Thoracic aorta (tissue), 2 donors: ENCODE data around the gene SLC25A52. TPM values are rescaled to one million over a fixed set of nuclear protein-coding genes. Genes with fewer than 3 reads are reported as not detected.
"Not testable (repeated sequence)": the region's sequence is repeated elsewhere in the genome, so short reads cannot be mapped to it uniquely, and the experiment has no call there.

Source experiments
- ATAC-seq: fragments of 150-250 bp; one replicate; pipeline ENCODE4 v1.8.0; 2017; ENCODE audit warnings: low read depth; ENCODE audit not compliant: insufficient number of reproducible peaks, low FRiP score
- DNase-seq: peaks from one replicate; pipeline ENCODE4 v3.0.0-alpha.2; 2020; ENCODE audit warnings: low spot score
- H3K27ac ChIP-seq, 2 donors: fragments of 200-600 bp; sonication (generic); 1 replicate in 1 of 2; 2 replicates in 1 of 2; pipeline ENCODE4 v1.5.1; 2016; ENCODE audit warnings: mild to moderate bottlenecking in 2 of 2, moderate library complexity in 2 of 2
- H3K27me3 ChIP-seq: fragments of 200-600 bp; sonication (generic); replicated peaks from 2 replicates; pipeline ENCODE4 v1.6.0; 2016; ENCODE audit warnings: mild to moderate bottlenecking; ENCODE audit not compliant: insufficient read depth
- H3K36me3 ChIP-seq: fragments of 200-600 bp; sonication (generic); one replicate; pipeline ENCODE4 v1.5.1; 2016
- H3K4me1 ChIP-seq, 2 donors: fragments of 200-600 bp; sonication (generic); 1 replicate in 1 of 2; 2 replicates in 1 of 2; pipeline versions ENCODE4 v1.5.1 to v1.6.0; 2016; ENCODE audit warnings: low read depth in 2 of 2, mild to moderate bottlenecking in 1 of 2; ENCODE audit not compliant: control insufficient read depth in 1 of 2
- H3K4me3 ChIP-seq: fragments of 200-600 bp; sonication (generic); 2 replicates; pipeline ENCODE4 v1.5.1; 2016; ENCODE audit warnings: mild to moderate bottlenecking
- H3K9me3 ChIP-seq: fragments of 200-600 bp; sonication (generic); 2 replicates; pipeline ENCODE4 v1.5.1; 2016
- CTCF ChIP-seq: fragments of 200-600 bp; sonication (generic); IDR thresholded peaks from one replicate; pipeline ENCODE4 v1.5.1; 2019; ENCODE audit warnings: antibody characterized with exemption
- total RNA-seq, 2 donors: library from RNA; depleted of rRNA; stranded (reverse); fragments of >200 nt; gene quantifications; one replicate each; pipeline versions ENCODE4 v1.1.0 to v1.2.3, GENCODE V29; 2016

Gene SLC25A52
- not detected for total RNA-seq

DNA sequence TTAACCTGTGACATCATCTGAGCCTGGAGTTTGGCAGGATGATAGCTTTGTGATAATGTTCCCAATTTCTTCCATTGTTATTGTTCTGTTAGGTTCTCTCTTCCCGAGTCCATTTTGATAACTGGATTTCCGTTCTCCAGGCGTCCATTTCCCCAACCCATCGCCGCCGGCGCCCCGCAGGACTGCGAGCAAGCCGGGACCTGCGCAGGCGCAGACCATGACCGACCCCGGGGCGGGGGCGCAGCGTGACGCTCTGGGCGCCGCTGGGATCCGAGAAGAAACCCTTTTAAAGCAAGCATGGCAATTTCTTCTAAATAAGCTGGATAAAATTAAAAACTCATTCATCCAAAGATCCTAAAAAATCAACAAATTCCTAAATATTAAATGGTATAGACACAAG, at the start of gene SLC25A52:
Gene SLC25A52 (minus strand): TSS at position 186 of the 400 bp plus-strand sequence. CDS start 219 bp downstream, outside the sequence.
- no peaks in the 10 kb centered on the region for H3K36me3 ChIP-seq
- ATAC-seq: no peak
- H3K27ac ChIP-seq: no peak within 1 kb of the TSS
- DNase-seq: no peak
- H3K9me3 ChIP-seq: no peaks in the 10 kb centered on the region
- H3K27me3 ChIP-seq: no peaks in the 10 kb centered on the region
- H3K4me3 ChIP-seq: no peak within 1 kb of the TSS
- TF ChIP-seq CTCF: no peak
- no peaks in the 10 kb centered on the region for H3K4me1 ChIP-seq

DNA sequence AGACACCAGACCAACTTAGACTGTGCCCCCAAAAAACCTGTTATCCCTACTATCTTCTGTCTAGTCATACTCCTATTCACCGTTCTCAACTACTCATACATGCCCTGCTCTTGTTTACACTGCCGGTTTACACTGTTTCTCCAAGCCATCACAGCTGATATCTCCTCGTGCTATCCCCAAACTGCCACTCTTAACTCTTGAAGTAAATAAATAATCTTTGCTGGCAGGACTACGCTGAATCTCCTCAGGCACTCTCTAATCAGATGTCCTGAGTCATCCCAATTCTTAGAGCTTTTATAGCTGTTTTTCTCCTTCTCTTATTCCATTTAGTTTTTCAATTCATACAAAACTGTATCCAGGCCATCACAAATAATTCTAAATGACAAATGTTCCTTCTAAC, 48.4 kb upstream of the SLC25A52 start:
- not testable (repeated sequence) for H3K27ac ChIP-seq, ATAC-seq, DNase-seq, H3K36me3 ChIP-seq, H3K4me3 ChIP-seq, H3K27me3 ChIP-seq, H3K9me3 ChIP-seq, H3K4me1 ChIP-seq

DNA sequence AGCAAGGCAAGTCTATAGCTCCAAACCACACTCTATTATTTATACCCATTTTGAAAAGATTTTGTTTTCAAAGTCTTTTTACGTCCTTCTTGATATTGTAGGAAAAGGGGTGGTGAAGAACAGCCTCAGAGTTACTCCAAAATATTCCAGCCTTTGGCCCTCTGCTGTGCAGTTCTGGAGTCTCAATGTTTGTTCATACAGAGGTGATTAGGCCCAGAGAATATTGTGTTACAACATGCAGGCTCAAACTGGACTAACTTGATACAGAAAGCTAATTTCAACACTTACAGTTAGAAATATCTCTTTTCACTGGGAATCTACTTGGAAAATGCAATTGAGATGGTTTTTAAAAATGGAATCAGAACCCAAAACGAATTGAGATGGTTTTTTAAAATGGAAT, 40.4 kb upstream of the SLC25A52 start:
- TF ChIP-seq CTCF: no peak
- no peaks in the 10 kb centered on the region for H3K9me3 ChIP-seq
- no peaks in the 10 kb centered on the region for H3K4me1 ChIP-seq
- no peaks in the 10 kb centered on the region for H3K36me3 ChIP-seq
- H3K4me3 ChIP-seq: no peak overlapping the region
- no peak for ATAC-seq
- no peaks in the 10 kb centered on the region for H3K27me3 ChIP-seq
- H3K27ac ChIP-seq: no peak overlapping the region
- no peak for DNase-seq

DNA sequence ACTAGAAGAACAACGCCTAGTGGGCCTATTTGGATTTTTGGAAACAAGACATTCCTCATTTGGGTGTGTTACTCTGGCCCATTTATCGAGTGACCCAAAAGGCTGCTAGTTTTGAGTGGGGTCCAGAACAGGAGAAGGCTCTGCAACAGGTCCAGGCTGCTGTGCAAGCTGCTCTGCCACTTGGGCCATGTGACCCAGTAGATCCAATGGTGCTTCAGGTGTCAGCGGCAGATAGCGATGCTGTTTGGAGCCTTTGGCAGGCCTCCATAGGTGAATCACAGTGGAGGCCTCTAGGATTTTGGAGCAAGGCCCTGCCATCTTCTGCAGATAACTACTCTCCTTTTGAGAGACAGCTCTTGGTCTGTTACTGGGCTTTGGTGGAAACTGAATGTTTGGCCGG, 38.6 kb upstream of the SLC25A52 start:
- H3K4me3 ChIP-seq, H3K9me3 ChIP-seq, H3K27ac ChIP-seq, H3K4me1 ChIP-seq, DNase-seq, H3K27me3 ChIP-seq, ATAC-seq, H3K36me3 ChIP-seq: not testable (repeated sequence)

- DNase-seq (no peak), ATAC-seq (no peak)
- no peak overlapping the region for H3K27ac ChIP-seq
- H3K4me1 ChIP-seq: no peaks in the 10 kb centered on the region
- H3K27me3 ChIP-seq: no peaks in the 10 kb centered on the region
- TF ChIP-seq CTCF: no peak
- no peaks in the 10 kb centered on the region for H3K9me3 ChIP-seq
- no peak overlapping the region for H3K4me3 ChIP-seq
- H3K36me3 ChIP-seq: no peaks in the 10 kb centered on the region
Observed at GRCh38 chr18:31798399-31798798, 37.7 kb upstream of the SLC25A52 start.

DNA sequence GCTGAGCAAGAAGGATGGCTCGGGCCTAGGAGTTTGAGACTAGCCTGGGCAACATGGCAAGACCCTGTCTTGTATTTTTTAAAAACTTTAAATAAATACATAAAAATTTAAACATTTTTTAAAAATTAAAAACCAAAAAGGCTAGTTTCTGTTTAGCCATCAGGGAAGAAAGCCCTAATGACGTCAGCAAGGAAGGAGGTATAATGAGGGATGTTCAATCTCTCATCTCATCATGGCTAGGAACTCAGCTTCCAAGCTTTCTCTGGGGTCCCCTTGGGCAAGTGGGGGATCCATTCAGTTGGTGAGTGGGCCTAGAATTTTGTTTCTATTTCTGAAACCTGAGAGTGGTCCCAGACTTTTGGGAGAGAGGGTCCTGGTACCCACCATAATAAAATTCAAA, 35.1 kb upstream of the SLC25A52 start:
- DNase-seq (no peak), ATAC-seq (no peak)
- H3K9me3 ChIP-seq: no peaks in the 10 kb centered on the region
- H3K27me3 ChIP-seq: no peaks in the 10 kb centered on the region
- no peak overlapping the region for H3K4me3 ChIP-seq
- H3K4me1 ChIP-seq: no peaks in the 10 kb centered on the region
- no peak overlapping the region for H3K27ac ChIP-seq
- TF ChIP-seq CTCF: no peak
- H3K36me3 ChIP-seq: no peaks in the 10 kb centered on the region
